NT2/D1 (cell line): Measurements from ENCODE around the gene ABCA1.

ENCODE experiments used
- DNase-seq: peaks from one replicate; pipeline ENCODE4 v3.0.0-alpha.2; 2011; ENCODE audit warnings: low read depth, low spot score
- H3K27me3 ChIP-seq: 2 replicates; pipeline ENCODE4 v1.6.0; 2011; ENCODE audit warnings: mild to moderate bottlenecking; ENCODE audit not compliant: insufficient read length, insufficient read depth
- H3K36me3 ChIP-seq: 2 replicates; pipeline ENCODE4 v1.6.1; 2011; ENCODE audit warnings: mild to moderate bottlenecking, low read length, mixed read lengths; ENCODE audit not compliant: insufficient read depth, insufficient read length
- H3K4me1 ChIP-seq: 2 replicates; pipeline ENCODE4 v1.5.1; 2011; ENCODE audit not compliant: insufficient read depth, insufficient read length
- H3K4me3 ChIP-seq: 2 replicates; pipeline ENCODE4 v1.5.1; 2011; ENCODE audit warnings: low read depth; ENCODE audit not compliant: insufficient read length
- H3K9ac ChIP-seq: 2 replicates; pipeline ENCODE4 v1.6.0; 2011; ENCODE audit warnings: low read depth; ENCODE audit not compliant: insufficient read length
- H3K9me3 ChIP-seq: 2 replicates; pipeline ENCODE4 v1.5.1; 2011; ENCODE audit warnings: mild to moderate bottlenecking, low read length; ENCODE audit not compliant: insufficient read depth
- SUZ12 ChIP-seq: IDR thresholded peaks from 2 replicates; pipeline ENCODE4 v1.6.1; 2011; ENCODE audit not compliant: insufficient read length, insufficient read depth; ENCODE audit errors: extremely low read depth
- YY1 ChIP-seq: IDR thresholded peaks from 2 replicates; pipeline ENCODE4 v1.6.1; 2011; ENCODE audit not compliant: insufficient read length, insufficient read depth
- ZNF274 ChIP-seq: IDR thresholded peaks from 2 replicates; pipeline ENCODE4 v1.6.1; 2011; ENCODE audit warnings: mild to moderate bottlenecking, low read depth, low read length

ABCA1 gene

DNA sequence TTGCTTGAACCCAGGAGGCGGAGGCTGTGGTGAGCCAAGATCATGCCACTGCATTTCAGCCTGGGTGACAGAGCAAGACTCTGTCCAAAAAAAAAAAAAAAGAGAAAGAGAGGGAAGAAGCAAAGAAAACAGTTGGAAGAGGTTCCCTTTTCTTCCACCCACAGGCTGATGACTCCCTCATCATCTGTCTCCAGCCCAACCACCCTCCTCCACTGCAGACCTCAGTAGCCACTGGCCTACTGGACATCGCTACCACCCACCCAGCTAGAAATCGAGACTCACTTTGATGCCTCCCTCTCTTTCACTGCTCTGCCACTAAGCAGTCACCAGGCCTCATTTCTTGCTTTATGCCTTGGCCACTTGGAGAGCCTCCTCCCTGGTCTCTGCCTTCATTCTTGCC is 92.8 kb downstream of the ABCA1 start:
- H3K9ac ChIP-seq, result no peak overlapping the region
- no peak overlapping the region for H3K4me3 ChIP-seq
- no peaks in the 10 kb centered on the region for H3K4me1 ChIP-seq
- TF ChIP-seq YY1 (no peak), ZNF274 (no peak), SUZ12 (no peak)
- DNase-seq, result no peak
- no peaks in the 10 kb centered on the region for H3K9me3 ChIP-seq
- no peaks in the 10 kb centered on the region for H3K27me3 ChIP-seq
- peaks cover 12% of the 10 kb centered on the region for H3K36me3 ChIP-seq

DNA sequence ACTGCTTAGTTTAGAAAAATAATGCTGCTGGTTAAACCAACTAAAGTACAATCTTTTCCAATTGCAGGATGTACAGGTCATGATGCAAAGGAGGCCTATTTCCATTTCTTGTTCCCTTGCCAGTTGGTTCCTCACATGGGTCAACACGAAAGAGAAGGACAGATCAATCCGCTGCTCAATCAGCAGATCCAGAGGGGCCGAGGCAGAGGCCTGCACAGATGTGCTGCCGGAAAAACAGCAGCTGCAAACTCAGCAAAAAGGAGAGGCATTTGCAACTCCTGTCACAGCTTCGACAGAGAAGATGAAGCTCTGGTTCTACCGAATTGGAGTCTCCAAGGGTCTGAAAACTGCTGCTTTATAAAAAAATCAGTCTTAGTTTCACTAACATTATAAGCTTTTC is 94.3 kb downstream of the ABCA1 start:
- H3K36me3 ChIP-seq, result peaks cover 15% of the 10 kb centered on the region
- peaks cover 2% of the 10 kb centered on the region for H3K4me1 ChIP-seq
- no peak for DNase-seq
- H3K4me3 ChIP-seq, result no peak overlapping the region
- TF ChIP-seq ZNF274 (no peak), SUZ12 (no peak), YY1 (no peak)
- no peak overlapping the region for H3K9ac ChIP-seq
- H3K9me3 ChIP-seq, result no peaks in the 10 kb centered on the region
- no peaks in the 10 kb centered on the region for H3K27me3 ChIP-seq

DNA sequence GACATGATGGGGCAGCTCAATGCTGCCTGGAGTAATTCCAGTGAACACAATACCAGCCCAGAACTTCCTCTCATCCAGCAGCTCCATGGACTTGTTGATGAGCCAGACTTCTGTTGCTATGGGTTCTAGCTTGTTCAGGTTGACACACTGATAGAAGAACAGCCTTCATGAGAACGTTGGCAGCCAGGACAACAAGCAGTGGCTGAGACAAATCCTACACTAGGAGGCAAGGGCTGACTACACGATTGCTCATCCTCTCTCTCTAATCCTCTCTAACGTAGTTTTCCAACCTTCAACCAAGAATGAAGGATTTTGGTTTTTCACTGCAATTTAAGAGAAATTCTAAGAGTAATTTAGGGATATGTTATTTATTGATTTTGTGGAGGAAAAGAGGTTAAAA is 96.3 kb downstream of the ABCA1 start:
- Histone ChIP-seq H3K4me3 (no peak overlapping the region), H3K4me1 (peaks cover 2% of the 10 kb centered on the region), H3K27me3 (no peaks in the 10 kb centered on the region), H3K9me3 (no peaks in the 10 kb centered on the region), H3K36me3 (peaks cover 24% of the 10 kb centered on the region), H3K9ac (no peak overlapping the region)
- no peak for TF ChIP-seq ZNF274
- TF ChIP-seq YY1, result no peak
- TF ChIP-seq SUZ12, result no peak
- no peak for DNase-seq

DNA sequence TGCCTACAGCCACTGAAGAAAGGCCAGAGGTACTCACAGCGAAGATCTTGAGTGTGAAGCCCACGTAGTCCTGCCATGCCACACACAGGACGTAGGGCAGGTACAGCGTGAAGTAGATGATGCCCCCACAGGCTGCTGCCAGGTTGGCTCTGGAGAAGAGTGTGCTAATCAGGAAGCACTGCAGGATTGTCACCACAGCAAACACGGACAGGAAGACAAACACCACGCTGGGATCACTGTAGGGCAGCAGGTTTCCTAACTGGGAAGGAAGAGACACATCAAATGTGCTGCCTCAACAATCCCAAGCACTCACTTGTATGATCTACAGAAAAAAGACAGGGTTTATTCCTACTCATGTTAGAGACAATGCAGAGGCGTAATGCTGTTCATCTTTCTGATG is 101.0 kb downstream of the ABCA1 start:
- H3K4me3 ChIP-seq, result no peak overlapping the region
- H3K36me3 ChIP-seq, result peaks cover 56% of the 10 kb centered on the region
- H3K4me1 ChIP-seq, result peaks cover 2% of the 10 kb centered on the region
- H3K9me3 ChIP-seq, result no peaks in the 10 kb centered on the region
- no peaks in the 10 kb centered on the region for H3K27me3 ChIP-seq
- no peak overlapping the region for H3K9ac ChIP-seq
- TF ChIP-seq YY1, result no peak
- TF ChIP-seq SUZ12, result no peak
- TF ChIP-seq ZNF274, result no peak
- no peak for DNase-seq

DNA sequence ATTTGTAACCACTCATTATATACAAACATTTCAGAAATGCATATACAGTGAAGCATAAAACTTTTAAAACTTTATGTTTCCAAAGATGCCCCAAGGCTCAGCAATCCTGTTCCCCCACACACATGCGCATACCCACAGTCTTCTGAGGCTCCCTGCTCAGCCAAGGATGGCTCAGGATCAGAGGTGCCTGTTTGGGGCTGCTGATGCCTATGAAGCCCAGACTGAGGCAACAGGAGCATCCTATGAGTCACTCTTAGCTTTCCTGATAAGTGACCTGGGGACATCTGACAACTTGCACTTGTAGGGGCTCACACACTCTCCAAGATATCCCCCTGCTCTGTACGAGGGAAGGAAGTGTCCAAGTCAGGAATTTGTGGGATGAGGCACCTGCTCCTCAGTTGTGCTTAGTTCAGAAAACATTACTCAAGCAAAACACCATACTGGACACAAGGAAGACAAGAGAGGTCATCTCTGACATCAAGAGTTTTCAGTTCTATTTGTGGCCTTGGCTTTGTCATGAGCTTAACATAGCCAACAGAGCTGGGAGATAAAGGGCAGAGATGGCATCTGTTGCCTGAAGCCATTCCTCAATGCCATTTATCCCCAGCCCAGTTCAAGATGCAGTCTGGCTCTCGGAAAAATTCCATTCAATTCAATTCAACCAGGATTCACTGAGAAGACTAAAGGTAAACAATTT is 101.7 kb downstream of the ABCA1 start:
- Histone ChIP-seq H3K4me3 (no peak overlapping the region), H3K9ac (no peak overlapping the region), H3K4me1 (peaks cover 2% of the 10 kb centered on the region), H3K36me3 (peaks cover 55% of the 10 kb centered on the region), H3K27me3 (no peaks in the 10 kb centered on the region), H3K9me3 (no peaks in the 10 kb centered on the region)
- TF ChIP-seq YY1 (no peak), ZNF274 (no peak), SUZ12 (no peak)
- no peak for DNase-seq

DNA sequence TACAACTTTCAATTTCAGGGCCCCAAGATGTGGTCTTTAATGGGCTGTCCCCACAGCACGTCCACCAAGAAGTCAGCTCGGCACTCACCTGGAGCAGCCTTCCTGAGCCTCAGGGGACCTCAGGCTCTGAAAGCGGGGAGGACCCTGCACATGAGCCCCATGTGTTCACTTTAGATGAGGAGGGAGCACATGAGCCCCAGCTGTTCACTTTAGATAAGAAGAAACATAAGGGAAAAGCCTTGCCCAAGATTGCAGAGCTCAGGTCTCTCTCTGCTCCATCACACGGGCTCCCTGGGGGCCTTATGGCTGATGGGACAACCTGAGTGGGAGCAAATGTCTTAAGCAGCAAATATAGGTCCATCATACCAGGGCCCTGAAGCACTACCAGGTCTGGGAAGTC is 107.6 kb downstream of the ABCA1 start:
- Histone ChIP-seq H3K36me3 (peaks cover 75% of the 10 kb centered on the region), H3K9me3 (peaks cover 5% of the 10 kb centered on the region; the same call in 1 of the 2 replicates), H3K27me3 (no peaks in the 10 kb centered on the region), H3K4me3 (no peak overlapping the region), H3K9ac (no peak overlapping the region), H3K4me1 (no peaks in the 10 kb centered on the region)
- TF ChIP-seq SUZ12 (no peak), ZNF274 (no peak), YY1 (no peak)
- no peak for DNase-seq

DNA sequence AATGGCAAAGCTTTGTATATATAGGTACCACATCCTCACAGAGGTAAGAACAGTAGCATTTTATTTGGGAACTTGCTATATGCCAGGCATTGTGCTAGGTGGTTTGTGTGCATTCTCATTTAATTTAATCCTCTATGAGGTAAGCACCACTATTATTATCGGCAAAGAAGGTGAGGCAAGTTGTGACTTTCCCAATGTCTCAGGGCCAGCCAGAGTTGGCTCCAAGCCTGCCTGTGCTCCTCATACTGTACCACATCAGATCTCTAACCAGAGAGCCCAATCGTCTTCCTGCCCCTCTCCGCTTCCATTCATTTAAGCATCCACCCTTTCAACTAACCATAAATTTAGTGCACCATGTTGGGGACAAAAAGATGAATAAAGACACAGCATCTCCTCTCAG is 108.9 kb downstream of the ABCA1 start:
- H3K9ac ChIP-seq, result no peak overlapping the region
- no peak for DNase-seq
- H3K4me1 ChIP-seq, result no peaks in the 10 kb centered on the region
- H3K27me3 ChIP-seq, result no peaks in the 10 kb centered on the region
- H3K36me3 ChIP-seq, result peaks cover 65% of the 10 kb centered on the region
- peaks cover 5% of the 10 kb centered on the region; the same call in 1 of the 2 replicates for H3K9me3 ChIP-seq
- TF ChIP-seq YY1 (no peak), ZNF274 (no peak), SUZ12 (no peak)
- H3K4me3 ChIP-seq, result no peak overlapping the region
